ENCODE measurements around the gene CHRND. TPM values are rescaled to one million over a fixed set of nuclear protein-coding genes. Genes with fewer than 3 reads are reported as not detected.

CHRND gene
- not detected for total RNA-seq
- polyA plus RNA-seq (2013, experiment 1 of 2), result not detected
- polyA plus RNA-seq (2013, experiment 2 of 2), result 3.5 TPM
- total RNA-seq, result 0 to 0.11 (median 0) reads per million in 172 experiments

DNA sequence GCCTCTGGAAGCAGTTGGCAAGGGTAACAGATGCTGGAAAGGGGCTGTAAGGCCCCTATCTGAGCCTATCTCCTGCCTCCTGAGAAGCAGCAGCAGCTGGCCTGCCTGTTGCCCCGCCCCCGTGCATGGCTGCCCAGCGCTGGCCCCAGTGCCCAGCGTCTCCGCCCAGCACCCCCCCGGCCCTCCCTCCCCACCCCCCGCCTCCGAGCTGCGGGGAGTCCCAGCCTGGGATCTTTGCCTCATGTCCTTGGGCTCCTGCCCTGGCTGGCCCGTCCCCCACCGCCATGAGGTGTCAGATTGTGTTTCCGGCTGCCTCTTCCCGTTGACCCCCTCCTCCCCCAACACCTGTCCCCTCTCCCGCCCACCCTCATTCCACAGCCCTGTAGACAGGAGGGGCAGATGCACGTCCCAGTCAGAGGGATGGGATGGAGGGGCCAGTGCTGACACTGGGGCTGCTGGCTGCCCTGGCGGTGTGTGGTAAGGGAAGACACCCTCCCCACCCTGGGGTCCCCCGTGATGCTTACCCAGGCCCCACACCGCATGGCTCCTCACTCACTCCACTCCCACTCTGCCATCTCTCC lies at the start of gene CHRND:
CHRND (plus strand) TSS at position 370 of the 581 bp plus-strand sequence; CDS start at position 426, 56 bp downstream.
- Histone ChIP-seq H3K4me1 (ENCODE audit: insufficient read depth, low read length) (peaks cover 40% of the 10 kb centered on the region), H3K9me3 (ENCODE audit: control insufficient read depth in 1 of 2, insufficient read depth in 1 of 2, low read length in 2 of 2) (peaks cover 0 to 21% of the 10 kb centered on the region in 2 experiments), H3K27ac (ENCODE audit: low read depth in 1 of 2, low read length in 2 of 2) (no peak within 1 kb of the TSS), H3K27me3 (ENCODE audit: control insufficient read depth in 1 of 2, insufficient read depth in 2 of 2, low read length in 2 of 2) (peaks cover 35 to 58% of the 10 kb centered on the region in 2 experiments), H3K4me3 (ENCODE audit: low read length) (no peak within 1 kb of the TSS), H3K36me3 (ENCODE audit: insufficient read depth, low read length) (no peaks in the 10 kb centered on the region)
- H3K36me3 Mint-ChIP-seq (ENCODE audit: low read depth), result no peaks in the 10 kb centered on the region
- H3K27me3 Mint-ChIP-seq, result peaks cover 64% of the 10 kb centered on the region
- H3K27ac Mint-ChIP-seq, result no peak within 1 kb of the TSS
- TF ChIP-seq, protein P1, sequence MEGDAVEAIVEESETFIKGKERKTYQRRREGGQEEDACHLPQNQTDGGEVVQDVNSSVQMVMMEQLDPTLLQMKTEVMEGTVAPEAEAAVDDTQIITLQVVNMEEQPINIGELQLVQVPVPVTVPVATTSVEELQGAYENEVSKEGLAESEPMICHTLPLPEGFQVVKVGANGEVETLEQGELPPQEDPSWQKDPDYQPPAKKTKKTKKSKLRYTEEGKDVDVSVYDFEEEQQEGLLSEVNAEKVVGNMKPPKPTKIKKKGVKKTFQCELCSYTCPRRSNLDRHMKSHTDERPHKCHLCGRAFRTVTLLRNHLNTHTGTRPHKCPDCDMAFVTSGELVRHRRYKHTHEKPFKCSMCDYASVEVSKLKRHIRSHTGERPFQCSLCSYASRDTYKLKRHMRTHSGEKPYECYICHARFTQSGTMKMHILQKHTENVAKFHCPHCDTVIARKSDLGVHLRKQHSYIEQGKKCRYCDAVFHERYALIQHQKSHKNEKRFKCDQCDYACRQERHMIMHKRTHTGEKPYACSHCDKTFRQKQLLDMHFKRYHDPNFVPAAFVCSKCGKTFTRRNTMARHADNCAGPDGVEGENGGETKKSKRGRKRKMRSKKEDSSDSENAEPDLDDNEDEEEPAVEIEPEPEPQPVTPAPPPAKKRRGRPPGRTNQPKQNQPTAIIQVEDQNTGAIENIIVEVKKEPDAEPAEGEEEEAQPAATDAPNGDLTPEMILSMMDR (IDR thresholded peaks at IDR 0.05), result no peak
- ChIA-PET CTCF (no interaction called here), POLR2A (no interaction called here)
- no peaks in the 10 kb centered on the region for H3K9me3 Mint-ChIP-seq
- DNase-seq, result no peak
- no peak within 1 kb of the TSS for H3K4me3 Mint-ChIP-seq
- no peak for ATAC-seq (ENCODE audit: poor library complexity)
- intact Hi-C loops (cut with DNase I, micrococcal nuclease), result loop anchor here in 1 of 2 experiments (10.0 kb wide), 1 partner anchor 601 kb away; the partner anchor contains the start of gene NPPC
- H3K4me1 Mint-ChIP-seq (ENCODE audit: low read depth), result peaks cover 19% of the 10 kb centered on the region

DNA sequence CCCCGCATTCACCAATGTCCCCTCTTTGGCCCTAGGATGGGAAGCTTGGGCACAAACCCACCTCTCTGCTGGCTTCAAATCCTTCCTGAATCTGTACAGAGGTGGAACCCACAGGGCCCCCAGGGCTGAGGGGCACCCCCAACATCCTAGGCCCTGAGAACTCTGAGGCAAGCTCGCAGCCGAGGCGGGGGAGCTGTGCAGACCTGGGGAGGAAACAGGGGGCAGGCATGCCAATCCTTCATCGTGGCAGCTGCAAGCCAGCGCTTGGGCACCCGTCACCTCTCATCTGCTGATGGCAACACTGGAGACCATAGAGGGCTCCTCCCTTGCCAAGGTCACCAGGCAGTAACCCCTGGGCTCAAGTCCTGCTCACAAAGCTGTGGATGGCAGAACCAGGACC lies 49.2 kb upstream of the CHRND start:
- ChIA-PET CTCF (no interaction called here), POLR2A (no interaction called here)
- no peaks in the 10 kb centered on the region for H3K36me3 ChIP-seq (ENCODE audit: insufficient read depth, low read length)
- DNase-seq (peak in 2 of 14 experiments; percentile 1 to 17), ATAC-seq (ENCODE audit: poor library complexity) (no peak)
- intact Hi-C loops (cut with DNase I, micrococcal nuclease), result no loop called here
- peaks cover 0 to 5% of the 10 kb centered on the region in 2 experiments for H3K9me3 ChIP-seq (ENCODE audit: control insufficient read depth in 1 of 2, insufficient read depth in 1 of 2, low read length in 2 of 2)
- TF ChIP-seq, protein P1 (IDR thresholded peaks at IDR 0.05), result no peak
- peaks cover 15 to 17% of the 10 kb centered on the region in 2 experiments for H3K27me3 ChIP-seq (ENCODE audit: control insufficient read depth in 1 of 2, insufficient read depth in 2 of 2, low read length in 2 of 2)
- no peak overlapping the region for H3K4me3 ChIP-seq (ENCODE audit: low read length)
- H3K36me3 Mint-ChIP-seq (ENCODE audit: low read depth), result no peaks in the 10 kb centered on the region
- H3K9me3 Mint-ChIP-seq, result peaks cover 8% of the 10 kb centered on the region
- no peaks in the 10 kb centered on the region for H3K4me1 Mint-ChIP-seq (ENCODE audit: low read depth)
- H3K4me1 ChIP-seq (ENCODE audit: insufficient read depth, low read length), result no peaks in the 10 kb centered on the region
- no peak overlapping the region for H3K27ac Mint-ChIP-seq
- H3K27ac ChIP-seq (ENCODE audit: low read depth in 1 of 2, low read length in 2 of 2), result no peak overlapping the region
- H3K27me3 Mint-ChIP-seq, result peaks cover 28% of the 10 kb centered on the region
- H3K4me3 Mint-ChIP-seq, result no peak overlapping the region

DNA sequence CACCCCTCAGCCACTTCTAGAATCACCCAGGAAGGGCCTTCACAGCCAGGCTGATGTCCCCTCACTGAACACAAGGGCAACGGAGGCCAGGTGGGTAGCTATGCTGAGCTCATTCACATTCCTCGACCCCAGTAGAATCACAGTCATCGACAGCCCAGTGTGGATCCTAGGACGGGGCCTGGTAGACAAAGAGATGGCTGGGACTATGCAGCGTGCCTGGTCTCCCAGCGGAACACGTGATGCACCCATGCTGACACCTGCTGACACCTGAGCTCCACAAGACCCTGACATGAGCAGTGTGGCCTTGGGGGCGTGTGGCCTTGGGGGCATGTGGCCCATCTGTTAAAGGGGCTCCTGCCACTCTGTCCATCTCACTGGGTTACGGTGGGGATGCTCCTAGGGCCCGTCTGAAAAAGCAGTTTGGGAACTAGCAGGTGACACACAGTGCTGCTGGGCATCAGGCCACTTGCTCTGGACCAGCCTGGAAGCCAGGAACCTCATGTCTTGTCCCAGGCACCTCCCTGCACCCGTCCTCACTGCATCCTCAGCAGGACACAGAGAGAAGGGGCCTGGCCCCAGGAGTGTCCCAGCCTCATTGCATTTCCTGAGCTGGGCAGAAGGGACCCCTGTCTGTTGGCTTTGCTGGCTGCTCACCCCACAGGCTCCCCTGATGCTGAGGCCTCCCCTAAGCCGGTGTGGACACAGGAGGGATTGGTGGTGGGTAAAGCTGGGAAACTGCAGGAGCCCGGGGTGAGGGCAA lies 48.0 kb upstream of the CHRND start:
- Mint-ChIP-seq H3K27ac (no peak overlapping the region), H3K27me3 (peaks cover 20% of the 10 kb centered on the region), H3K4me1 (ENCODE audit: low read depth) (no peaks in the 10 kb centered on the region), H3K4me3 (no peak overlapping the region), H3K9me3 (peaks cover under 1% of the 10 kb centered on the region), H3K36me3 (ENCODE audit: low read depth) (no peaks in the 10 kb centered on the region)
- Histone ChIP-seq H3K27me3 (ENCODE audit: control insufficient read depth in 1 of 2, insufficient read depth in 2 of 2, low read length in 2 of 2) (peaks cover 15 to 17% of the 10 kb centered on the region in 2 experiments), H3K4me1 (ENCODE audit: insufficient read depth, low read length) (no peaks in the 10 kb centered on the region), H3K9me3 (ENCODE audit: control insufficient read depth in 1 of 2, insufficient read depth in 1 of 2, low read length in 2 of 2) (no peaks in the 10 kb centered on the region), H3K4me3 (ENCODE audit: low read length) (no peak overlapping the region), H3K27ac (ENCODE audit: low read depth in 1 of 2, low read length in 2 of 2) (no peak overlapping the region), H3K36me3 (ENCODE audit: insufficient read depth, low read length) (no peaks in the 10 kb centered on the region)
- TF ChIP-seq, protein P1 (IDR thresholded peaks at IDR 0.05), result no peak
- peak in 2 of 14 experiments; percentile 1 to 29 for DNase-seq
- intact Hi-C loops (cut with DNase I, micrococcal nuclease), result no loop called here
- POLR2A ChIA-PET, result no interaction called here
- CTCF ChIA-PET, result no interaction called here
- ATAC-seq (ENCODE audit: poor library complexity), result no peak

All from CD4-positive, alpha-beta T cell (primary cell).